Esophagus muscularis mucosa (tissue), 4 donors: ENCODE results near the gene SLC20A1. TPM values are rescaled to one million over a fixed set of nuclear protein-coding genes. Genes with fewer than 3 reads are reported as not detected.

Source experiments
- DNase-seq: peaks from one replicate; pipeline ENCODE4 v3.0.0-alpha.2; 2017; ENCODE audit errors: extremely low spot score
- H3K27ac ChIP-seq, 4 donors: fragments of 200-600 bp; sonication (generic); replicated peaks in 1 of 4; 1 replicate in 3 of 4; 2 replicates in 1 of 4; pipeline ENCODE4 v1.5.1; 2016 to 2019; ENCODE audit warnings: mild to moderate bottlenecking in 1 of 4
- H3K27me3 ChIP-seq, 4 donors: fragments of 200-600 bp; sonication (generic); one replicate each; pipeline versions ENCODE4 v1.5.1 to v1.6.0; 2016 to 2019
- H3K36me3 ChIP-seq, 4 donors: fragments of 200-600 bp; sonication (generic); one replicate each; pipeline ENCODE4 v1.5.1; 2016 to 2019
- H3K4me1 ChIP-seq, 4 donors: fragments of 200-600 bp; sonication (generic); one replicate each; pipeline ENCODE4 v1.5.1; 2016 to 2019
- H3K4me3 ChIP-seq, 4 donors: fragments of 200-600 bp; sonication (generic); 1 replicate in 2 of 4; 2 replicates in 2 of 4; pipeline ENCODE4 v1.5.1; 2016 to 2019; ENCODE audit warnings: mild to moderate bottlenecking in 4 of 4, moderate library complexity in 1 of 4
- H3K9me3 ChIP-seq, 4 donors: fragments of 200-600 bp; sonication (generic); 1 replicate in 3 of 4; 2 replicates in 1 of 4; pipeline ENCODE4 v1.5.1; 2016 to 2019
- EP300 ChIP-seq: sonication (generic); formaldehyde crosslinking; IDR thresholded peaks from one replicate; pipeline ENCODE4 v1.6.1; 2017; ENCODE audit warnings: antibody characterized with exemption
- POLR2A ChIP-seq: fragments of 450-650 bp; IDR thresholded peaks from one replicate; pipeline ENCODE4 v1.6.1; 2017; ENCODE audit warnings: antibody characterized with exemption, moderate library complexity, mild to moderate bottlenecking, low read depth
- POLR2AphosphoS5 ChIP-seq, 2 donors: sonication (generic); formaldehyde crosslinking; IDR thresholded peaks; one replicate each; pipeline ENCODE4 v1.6.1; 2017; ENCODE audit warnings: antibody characterized with exemption in 2 of 2
- WGBS: methylation state at CpG from one replicate; pipeline ENCODE4 v1.1.5; 2018; 5-methylcytosine and 5-hydroxymethylcytosine counted together
- intact Hi-C: fragments of 100-400 bp; cut with DNase I; formaldehyde crosslinking; loops from one replicate; pipeline ENCODE4 v1.15.1; 2023
- total RNA-seq, 4 donors: library from RNA; depleted of rRNA; stranded (reverse); fragments of >200 nt; gene quantifications; one replicate each; pipeline versions ENCODE4 v1.1.0 to v1.2.1, GENCODE V29; 2016
- TF ChIP-seq, protein P1 (sequence below), 3 experiments: fragments of 200-600 bp in 2 of 3; fragments of 450-650 bp in 1 of 3; sonication (generic) in 2 of 3; IDR thresholded peaks; one replicate each; pipeline ENCODE4 v1.5.1; 2017 to 2019; ENCODE audit warnings: antibody characterized with exemption in 3 of 3, mild to moderate bottlenecking in 2 of 3, moderate library complexity in 1 of 3

SLC20A1 gene
- total RNA-seq, 4 donors from 2014 or later: 12.0 to 34.1 (median 14.9) TPM

DNA sequence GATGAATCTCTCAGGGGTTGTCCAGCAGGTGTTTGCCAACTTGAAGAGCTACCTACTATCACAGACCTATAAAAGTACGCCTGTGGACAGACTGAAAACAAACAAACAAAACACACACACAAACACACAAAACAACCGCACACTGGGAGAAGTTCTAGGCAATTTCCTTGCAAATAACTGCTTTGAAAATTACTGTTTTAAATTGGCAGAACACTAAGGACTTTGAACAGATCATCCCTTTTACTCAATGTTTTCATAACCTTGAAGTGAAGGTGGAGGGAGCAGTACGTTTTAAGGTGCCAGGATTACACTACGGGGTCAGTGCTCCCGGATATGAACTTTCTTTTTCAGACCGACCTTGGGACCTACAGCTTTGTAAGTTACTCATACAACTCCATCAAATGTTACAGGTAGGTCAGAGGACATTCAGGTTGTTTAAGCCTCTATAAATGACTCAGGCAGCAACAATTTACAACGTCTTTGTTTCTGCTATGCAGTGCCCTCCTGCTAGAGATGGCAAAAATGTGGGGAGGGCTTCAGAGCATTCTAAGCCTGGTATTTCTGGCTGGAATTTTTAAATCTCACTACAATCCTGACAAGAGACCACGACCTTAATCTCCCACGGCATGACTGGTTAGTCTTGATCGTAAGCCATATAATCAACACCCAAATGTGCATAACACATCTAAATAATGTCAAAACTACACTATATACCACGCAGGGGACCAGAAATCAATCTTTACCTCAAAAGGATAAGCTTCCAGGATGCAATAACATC, 1.4 kb upstream of the SLC20A1 start:
- WGBS: 43% methylated on average over 11 of the region's 11 CpGs

DNA sequence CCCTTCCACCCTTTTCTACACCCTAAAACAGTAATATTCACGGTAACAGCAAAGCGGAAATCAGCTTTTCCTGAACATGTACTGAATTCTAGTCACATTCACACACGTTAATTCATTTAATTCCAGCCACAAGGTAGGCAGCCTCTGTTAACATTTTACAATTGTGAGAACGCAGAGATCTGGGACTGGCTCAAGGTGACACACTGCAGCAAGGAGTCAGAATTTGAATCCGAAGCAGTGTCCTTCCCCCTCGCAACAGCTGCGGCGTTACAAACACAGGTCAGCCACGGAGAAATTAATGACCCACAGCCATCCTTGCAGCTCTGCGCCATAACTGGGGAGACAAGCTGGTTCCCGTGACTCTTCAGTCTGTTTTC, 818 bp upstream of the SLC20A1 start:
- H3K27ac ChIP-seq: peak overlapping the region; percentile 98 to 100 (median 99)
- TF ChIP-seq, protein P1, sequence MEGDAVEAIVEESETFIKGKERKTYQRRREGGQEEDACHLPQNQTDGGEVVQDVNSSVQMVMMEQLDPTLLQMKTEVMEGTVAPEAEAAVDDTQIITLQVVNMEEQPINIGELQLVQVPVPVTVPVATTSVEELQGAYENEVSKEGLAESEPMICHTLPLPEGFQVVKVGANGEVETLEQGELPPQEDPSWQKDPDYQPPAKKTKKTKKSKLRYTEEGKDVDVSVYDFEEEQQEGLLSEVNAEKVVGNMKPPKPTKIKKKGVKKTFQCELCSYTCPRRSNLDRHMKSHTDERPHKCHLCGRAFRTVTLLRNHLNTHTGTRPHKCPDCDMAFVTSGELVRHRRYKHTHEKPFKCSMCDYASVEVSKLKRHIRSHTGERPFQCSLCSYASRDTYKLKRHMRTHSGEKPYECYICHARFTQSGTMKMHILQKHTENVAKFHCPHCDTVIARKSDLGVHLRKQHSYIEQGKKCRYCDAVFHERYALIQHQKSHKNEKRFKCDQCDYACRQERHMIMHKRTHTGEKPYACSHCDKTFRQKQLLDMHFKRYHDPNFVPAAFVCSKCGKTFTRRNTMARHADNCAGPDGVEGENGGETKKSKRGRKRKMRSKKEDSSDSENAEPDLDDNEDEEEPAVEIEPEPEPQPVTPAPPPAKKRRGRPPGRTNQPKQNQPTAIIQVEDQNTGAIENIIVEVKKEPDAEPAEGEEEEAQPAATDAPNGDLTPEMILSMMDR (IDR thresholded peaks at IDR 0.05): no peak
- TF ChIP-seq POLR2AphosphoS5 (IDR thresholded peaks at IDR 0.05) (peak in 1 of 2 donors; percentile 37), POLR2A (no peak), EP300 (no peak)
- H3K9me3 ChIP-seq: no peaks in the 10 kb centered on the region
- no peak for DNase-seq
- peaks cover 35 to 52% (median 50%) of the 10 kb centered on the region in 4 donors for H3K4me1 ChIP-seq
- H3K36me3 ChIP-seq: peaks cover 0 to 27% (median 15%) of the 10 kb centered on the region in 4 donors
- peak overlapping the region; percentile 89 to 97 (median 93) for H3K4me3 ChIP-seq
- intact Hi-C loops: loop anchor here (5.0 kb wide), 1 partner anchor 43 kb away; no protein-coding TSS in a partner anchor
- H3K27me3 ChIP-seq: no peaks in the 10 kb centered on the region
- WGBS: 2% methylated on average over 9 of the region's 11 CpGs

More for the DNA sequence above, 1.4 kb upstream of the SLC20A1 start:
- Histone ChIP-seq H3K27me3 (no peaks in the 10 kb centered on the region), H3K36me3 (peaks cover 0 to 22% (median 12%) of the 10 kb centered on the region in 4 donors), H3K4me1 (peaks cover 35 to 52% (median 47%) of the 10 kb centered on the region in 4 donors), H3K27ac (peak overlapping the region; percentile 98 to 100 (median 99)), H3K4me3 (peak overlapping the region; percentile 89 to 97 (median 93)), H3K9me3 (no peaks in the 10 kb centered on the region)
- intact Hi-C loops: no loop called here
- TF ChIP-seq POLR2A: no peak
- TF ChIP-seq, protein P1 (IDR thresholded peaks at IDR 0.05): no peak
- TF ChIP-seq POLR2AphosphoS5 (IDR thresholded peaks at IDR 0.05): no peak
- no peak for TF ChIP-seq EP300
- DNase-seq: no peak

DNA sequence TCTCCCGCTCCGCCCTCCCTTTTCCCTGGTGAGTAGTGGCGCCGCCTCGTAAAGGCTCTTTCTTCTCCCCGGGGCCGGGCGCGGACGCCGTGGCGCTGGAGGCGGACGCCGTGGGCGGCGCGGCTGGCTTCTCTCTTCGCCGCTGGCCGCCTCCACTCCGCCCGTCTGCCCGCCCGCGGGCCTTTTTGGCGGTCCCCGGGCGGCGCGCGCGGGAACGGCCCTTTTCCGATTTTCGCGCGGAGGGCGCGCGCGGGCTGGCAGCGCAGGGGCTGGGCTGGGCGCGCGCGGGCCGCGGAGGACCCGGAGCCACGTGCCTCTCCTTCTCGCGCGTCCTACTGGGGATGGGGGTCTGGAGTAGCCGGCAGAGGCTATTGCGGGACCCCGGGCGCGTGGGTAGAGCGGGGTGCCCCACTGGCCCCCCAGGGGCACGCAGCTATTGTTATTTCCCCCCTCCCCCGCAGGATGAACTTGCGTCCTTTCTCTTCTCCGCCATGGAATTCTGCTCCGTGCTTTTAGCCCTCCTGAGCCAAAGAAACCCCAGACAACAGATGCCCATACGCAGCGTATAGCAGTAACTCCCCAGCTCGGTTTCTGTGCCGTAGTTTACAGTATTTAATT, 472 bp downstream of the SLC20A1 start:
- under 1% methylated on average over 13 of the region's 69 CpGs for WGBS
- Histone ChIP-seq H3K4me1 (peaks cover 35 to 53% (median 47%) of the 10 kb centered on the region in 4 donors), H3K27ac (peak overlapping the region; percentile 98 to 100 (median 99)), H3K9me3 (no peaks in the 10 kb centered on the region), H3K27me3 (no peaks in the 10 kb centered on the region), H3K36me3 (peaks cover 0 to 38% (median 24%) of the 10 kb centered on the region in 4 donors), H3K4me3 (peak overlapping the region; percentile 89 to 97 (median 93))
- TF ChIP-seq, protein P1 (IDR thresholded peaks at IDR 0.05): no peak
- no peak for TF ChIP-seq EP300
- TF ChIP-seq POLR2AphosphoS5 (IDR thresholded peaks at IDR 0.05): no peak
- no peak for TF ChIP-seq POLR2A
- DNase-seq: no peak
- intact Hi-C loops: loop anchor here (2.0 to 5.0 kb wide), 2 partner anchors 44 to 61 kb away; partner anchors contain the start of gene CHCHD5

DNA sequence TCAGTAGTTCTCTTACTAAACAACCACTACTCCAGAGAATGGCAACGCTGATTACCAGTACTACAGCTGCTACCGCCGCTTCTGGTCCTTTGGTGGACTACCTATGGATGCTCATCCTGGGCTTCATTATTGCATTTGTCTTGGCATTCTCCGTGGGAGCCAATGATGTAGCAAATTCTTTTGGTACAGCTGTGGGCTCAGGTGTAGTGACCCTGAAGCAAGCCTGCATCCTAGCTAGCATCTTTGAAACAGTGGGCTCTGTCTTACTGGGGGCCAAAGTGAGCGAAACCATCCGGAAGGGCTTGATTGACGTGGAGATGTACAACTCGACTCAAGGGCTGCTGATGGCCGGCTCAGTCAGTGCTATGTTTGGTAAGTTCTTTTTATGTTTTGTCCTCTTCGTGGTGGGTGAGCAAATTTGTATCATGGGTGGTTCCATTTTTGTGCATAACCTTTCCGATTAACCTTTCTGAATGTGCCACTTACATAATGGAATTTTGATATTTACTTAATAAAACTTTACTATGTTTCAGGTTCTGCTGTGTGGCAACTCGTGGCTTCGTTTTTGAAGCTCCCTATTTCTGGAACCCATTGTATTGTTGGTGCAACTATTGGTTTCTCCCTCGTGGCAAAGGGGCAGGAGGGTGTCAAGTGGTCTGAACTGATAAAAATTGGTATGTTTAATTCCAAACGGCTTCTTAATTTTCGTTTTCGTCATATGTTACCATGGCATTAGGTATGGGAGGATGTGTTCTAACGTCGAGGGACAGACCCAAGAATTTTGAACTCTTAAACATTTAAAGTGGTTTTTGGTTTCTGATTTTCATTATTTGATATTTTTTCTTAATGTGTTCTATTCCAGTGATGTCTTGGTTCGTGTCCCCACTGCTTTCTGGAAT, 1.3 kb downstream of the SLC20A1 start:
- TF ChIP-seq POLR2AphosphoS5 (IDR thresholded peaks at IDR 0.05) (no peak), EP300 (no peak), POLR2A (no peak)
- TF ChIP-seq, protein P1 (IDR thresholded peaks at IDR 0.05): no peak

More for the DNA sequence above, 1.3 kb downstream of the SLC20A1 start:
- Histone ChIP-seq H3K27ac (peak overlapping the region; percentile 98 to 100 (median 99)), H3K4me3 (peak overlapping the region; percentile 89 to 97 (median 93)), H3K9me3 (no peaks in the 10 kb centered on the region), H3K4me1 (peaks cover 39 to 52% (median 47%) of the 10 kb centered on the region in 4 donors), H3K27me3 (no peaks in the 10 kb centered on the region), H3K36me3 (peaks cover 2 to 47% (median 31%) of the 10 kb centered on the region in 4 donors)
- DNase-seq: no peak
- intact Hi-C loops: loop anchor here (2.0 to 5.0 kb wide), 2 partner anchors 45 to 62 kb away; partner anchors contain the start of gene CHCHD5
- 50% methylated on average over 20 of the region's 20 CpGs for WGBS
